Suprapubic skin (tissue), 4 donors: ENCODE data around the gene CNTF. TPM values are rescaled to one million over a fixed set of nuclear protein-coding genes. Genes with fewer than 3 reads are reported as not detected.

Source experiments
- DNase-seq, 2 donors: peaks; one replicate each; pipeline ENCODE4 v3.0.0-alpha.2; 2019; ENCODE audit warnings: low spot score in 2 of 2
- H3K27ac ChIP-seq: fragments of 200-600 bp; sonication (generic); one replicate; pipeline ENCODE4 v1.5.1; 2019
- H3K27me3 ChIP-seq: fragments of 200-600 bp; sonication (generic); one replicate; pipeline ENCODE4 v1.5.1; 2019
- H3K36me3 ChIP-seq: fragments of 200-600 bp; sonication (generic); one replicate; pipeline ENCODE4 v1.5.1; 2019
- H3K4me1 ChIP-seq: fragments of 200-600 bp; sonication (generic); one replicate; pipeline ENCODE4 v1.5.1; 2019
- H3K4me3 ChIP-seq: fragments of 200-600 bp; sonication (generic); one replicate; pipeline ENCODE4 v1.5.1; 2019; ENCODE audit warnings: mild to moderate bottlenecking
- H3K9me3 ChIP-seq: fragments of 200-600 bp; sonication (generic); one replicate; pipeline ENCODE4 v1.5.1; 2019
- CTCF ChIP-seq, 2 donors: fragments of 200-600 bp in 1 of 2; fragments of 450-650 bp in 1 of 2; sonication (generic) in 1 of 2; IDR thresholded peaks; one replicate each; pipeline ENCODE4 v1.5.1; 2016 to 2019; ENCODE audit warnings: antibody characterized with exemption in 2 of 2, mild to moderate bottlenecking in 1 of 2, moderate library complexity in 1 of 2
- EP300 ChIP-seq: sonication (generic); formaldehyde crosslinking; IDR thresholded peaks from one replicate; pipeline ENCODE4 v1.6.1; 2017; ENCODE audit warnings: antibody characterized with exemption
- POLR2A ChIP-seq, 2 donors: fragments of 450-650 bp; IDR thresholded peaks; one replicate each; pipeline ENCODE4 v1.6.1; 2017; ENCODE audit warnings: antibody characterized with exemption in 2 of 2, mild to moderate bottlenecking in 2 of 2, moderate library complexity in 2 of 2
- POLR2AphosphoS5 ChIP-seq, 3 donors: sonication (generic); formaldehyde crosslinking; IDR thresholded peaks; one replicate each; pipeline ENCODE4 v1.6.1; 2017; ENCODE audit warnings: antibody characterized with exemption in 3 of 3
- whole genome bisulfite sequencing: methylation state at CpG from one replicate; pipeline ENCODE4 v1.1.5; 2018; 5-methylcytosine and 5-hydroxymethylcytosine counted together
- total RNA-seq, 4 donors: library from RNA; depleted of rRNA; stranded (reverse); fragments of >200 nt; gene quantifications; one replicate each; pipeline ENCODE4 v1.1.0, GENCODE V29; 2016

Gene CNTF
- total RNA-seq, 4 donors from 2014 or later = 2.8 to 3.6 (median 3.3) TPM

- Histone ChIP-seq H3K9me3 (no peaks in the 10 kb centered on the region), H3K36me3 (peaks cover 75% of the 10 kb centered on the region), H3K27me3 (no peaks in the 10 kb centered on the region), H3K4me3 (no peak overlapping the region), H3K27ac (peak overlapping the region; percentile 32), H3K4me1 (peaks cover 28% of the 10 kb centered on the region)
- no peak for DNase-seq
- 62% methylated on average over 4 of the region's 4 CpGs for WGBS
- TF ChIP-seq POLR2A (IDR thresholded peaks at IDR 0.05) (no peak), POLR2AphosphoS5 (IDR thresholded peaks at IDR 0.05) (no peak), EP300 (no peak), CTCF (IDR thresholded peaks at IDR 0.05) (no peak)
Measured at GRCh38 chr11:58621586-58622262, 741 bp upstream of the CNTF start.

- TF ChIP-seq POLR2A (IDR thresholded peaks at IDR 0.05) (no peak), EP300 (no peak), CTCF (IDR thresholded peaks at IDR 0.05) (no peak), POLR2AphosphoS5 (IDR thresholded peaks at IDR 0.05) (no peak)
- Histone ChIP-seq H3K27me3 (no peaks in the 10 kb centered on the region), H3K36me3 (peaks cover 45% of the 10 kb centered on the region), H3K4me1 (peaks cover 41% of the 10 kb centered on the region), H3K9me3 (no peaks in the 10 kb centered on the region), H3K4me3 (no peak overlapping the region), H3K27ac (no peak overlapping the region)
- no peak for DNase-seq
- 79% methylated on average over 4 of the region's 4 CpGs for WGBS
Measured at GRCh38 chr11:58625086-58625485, 2.6 kb downstream of the CNTF start.

- Histone ChIP-seq H3K27me3 (no peaks in the 10 kb centered on the region), H3K27ac (peak overlapping the region; percentile 33), H3K36me3 (peaks cover 38% of the 10 kb centered on the region), H3K4me1 (peaks cover 41% of the 10 kb centered on the region), H3K9me3 (no peaks in the 10 kb centered on the region), H3K4me3 (no peak overlapping the region)
- WGBS = 93% methylated on average over 4 of the region's 4 CpGs
- no peak for DNase-seq
- TF ChIP-seq POLR2A (IDR thresholded peaks at IDR 0.05) (no peak), POLR2AphosphoS5 (IDR thresholded peaks at IDR 0.05) (no peak), CTCF (IDR thresholded peaks at IDR 0.05) (no peak), EP300 (no peak)
Measured at GRCh38 chr11:58625826-58626460, 3.5 kb downstream of the CNTF start.

GRCh38 chr11:58626934-58627483 is 4.5 kb downstream of the CNTF start:
- peaks cover 34% of the 10 kb centered on the region for H3K36me3 ChIP-seq
- no peaks in the 10 kb centered on the region for H3K9me3 ChIP-seq
- peak overlapping the region; percentile 67 for H3K27ac ChIP-seq
- H3K4me3 ChIP-seq = no peak overlapping the region
- no peaks in the 10 kb centered on the region for H3K27me3 ChIP-seq
- DNase-seq = no peak
- no peak for TF ChIP-seq POLR2AphosphoS5 (IDR thresholded peaks at IDR 0.05)
- H3K4me1 ChIP-seq = peaks cover 33% of the 10 kb centered on the region
- 68% methylated on average over 4 of the region's 4 CpGs for WGBS

GRCh38 chr11:58628446-58628845 is 6.0 kb downstream of the CNTF start:
- DNase-seq = no peak
- H3K4me3 ChIP-seq = no peak overlapping the region
- peak overlapping the region; percentile 67 for H3K27ac ChIP-seq
- no peaks in the 10 kb centered on the region for H3K9me3 ChIP-seq
- WGBS = 62% methylated on average over 3 of the region's 3 CpGs
- H3K4me1 ChIP-seq = peaks cover 28% of the 10 kb centered on the region
- peaks cover 22% of the 10 kb centered on the region for H3K36me3 ChIP-seq
- no peaks in the 10 kb centered on the region for H3K27me3 ChIP-seq
- TF ChIP-seq POLR2AphosphoS5 (IDR thresholded peaks at IDR 0.05) (no peak), EP300 (no peak), POLR2A (IDR thresholded peaks at IDR 0.05) (no peak), CTCF (IDR thresholded peaks at IDR 0.05) (no peak)
